Measurements from ENCODE around the gene LARGE1.

The LARGE1 gene

DNA sequence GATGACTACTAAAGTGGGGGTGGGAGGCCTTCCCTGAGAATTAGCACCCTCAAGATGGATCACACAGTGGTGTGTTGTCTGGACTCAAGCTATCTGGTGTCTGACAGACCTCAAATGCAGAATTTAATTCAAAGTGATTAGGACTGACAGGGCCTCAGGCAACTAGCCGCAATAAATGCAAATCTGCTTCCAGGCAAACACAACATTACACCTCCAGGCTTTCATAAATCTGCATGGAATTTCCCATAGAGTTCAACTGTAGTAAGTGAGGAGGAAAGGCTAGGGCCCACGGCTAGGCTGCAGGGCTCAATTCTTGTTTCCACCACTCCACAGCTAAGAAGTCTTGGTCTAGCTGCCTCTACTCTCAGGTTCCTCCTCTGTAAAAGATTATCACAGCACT lies 331.4 kb downstream of the LARGE1 start:
- Histone ChIP-seq H3K27me3 (ENCODE audit: low read length) (no peaks in the 10 kb centered on the region), H3F3A (ENCODE audit: insufficient read depth) (no peaks in the 10 kb centered on the region), H3K9me3 (ENCODE audit: insufficient read depth, low read length) (no peaks in the 10 kb centered on the region), H3K9ac (ENCODE audit: low read length) (no peak overlapping the region), H4K20me1 (ENCODE audit: low read depth, low read length) (no peaks in the 10 kb centered on the region), H3K4me2 (ENCODE audit: low read depth, low read length, poor library complexity, severe bottlenecking) (no peak overlapping the region), H3K9me2 (replicated peaks; ENCODE audit: insufficient read depth, low read length) (no peaks in the 10 kb centered on the region), H3K27ac (ENCODE audit: low read depth, low read length) (no peak overlapping the region), H3K79me2 (ENCODE audit: insufficient read depth, low read length) (no peaks in the 10 kb centered on the region), H3K36me3 (ENCODE audit: low read length) (no peaks in the 10 kb centered on the region), H2AFZ (ENCODE audit: low read depth, low read length, severe bottlenecking) (no peak overlapping the region), H3K4me3 (ENCODE audit: insufficient read depth, low read length, poor library complexity, severe bottlenecking) (no peak overlapping the region)
- TF ChIP-seq, protein P1, sequence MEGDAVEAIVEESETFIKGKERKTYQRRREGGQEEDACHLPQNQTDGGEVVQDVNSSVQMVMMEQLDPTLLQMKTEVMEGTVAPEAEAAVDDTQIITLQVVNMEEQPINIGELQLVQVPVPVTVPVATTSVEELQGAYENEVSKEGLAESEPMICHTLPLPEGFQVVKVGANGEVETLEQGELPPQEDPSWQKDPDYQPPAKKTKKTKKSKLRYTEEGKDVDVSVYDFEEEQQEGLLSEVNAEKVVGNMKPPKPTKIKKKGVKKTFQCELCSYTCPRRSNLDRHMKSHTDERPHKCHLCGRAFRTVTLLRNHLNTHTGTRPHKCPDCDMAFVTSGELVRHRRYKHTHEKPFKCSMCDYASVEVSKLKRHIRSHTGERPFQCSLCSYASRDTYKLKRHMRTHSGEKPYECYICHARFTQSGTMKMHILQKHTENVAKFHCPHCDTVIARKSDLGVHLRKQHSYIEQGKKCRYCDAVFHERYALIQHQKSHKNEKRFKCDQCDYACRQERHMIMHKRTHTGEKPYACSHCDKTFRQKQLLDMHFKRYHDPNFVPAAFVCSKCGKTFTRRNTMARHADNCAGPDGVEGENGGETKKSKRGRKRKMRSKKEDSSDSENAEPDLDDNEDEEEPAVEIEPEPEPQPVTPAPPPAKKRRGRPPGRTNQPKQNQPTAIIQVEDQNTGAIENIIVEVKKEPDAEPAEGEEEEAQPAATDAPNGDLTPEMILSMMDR (IDR thresholded peaks at IDR 0.05; ENCODE audit: insufficient read depth, low read length, poor library complexity, severe bottlenecking), result no peak
- TF ChIP-seq EZH2phosphoT487 (conservative IDR thresholded peaks at IDR 0.05; ENCODE audit: low read length), result no peak

DNA sequence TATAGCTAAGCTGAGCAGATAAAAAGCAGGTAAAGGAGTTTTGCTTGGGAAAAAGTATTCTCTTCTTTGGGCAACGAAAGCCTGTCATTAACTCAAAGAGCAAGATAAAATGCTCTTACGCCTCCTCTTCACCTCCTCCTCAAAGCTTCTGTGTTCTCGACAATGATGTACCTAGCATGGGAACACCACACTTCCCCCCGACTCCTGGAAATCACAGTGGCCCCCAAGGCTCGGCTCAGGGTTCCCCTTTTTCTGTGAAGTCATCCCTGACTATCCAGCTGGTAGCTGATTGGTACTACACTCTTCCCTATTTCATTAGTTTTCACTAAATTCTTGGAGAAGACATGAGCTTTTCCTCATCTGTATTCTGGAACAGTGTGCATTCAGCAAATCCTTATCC lies 336.1 kb downstream of the LARGE1 start:
- H3K4me3 ChIP-seq (ENCODE audit: insufficient read depth, low read length, poor library complexity, severe bottlenecking), result no peak overlapping the region
- no peak overlapping the region for H3K9ac ChIP-seq (ENCODE audit: low read length)
- H3K27ac ChIP-seq (ENCODE audit: low read depth, low read length), result no peak overlapping the region
- no peaks in the 10 kb centered on the region for H3K36me3 ChIP-seq (ENCODE audit: low read length)
- H3F3A ChIP-seq (ENCODE audit: insufficient read depth), result no peaks in the 10 kb centered on the region
- H3K9me3 ChIP-seq (ENCODE audit: insufficient read depth, low read length), result no peaks in the 10 kb centered on the region
- H3K27me3 ChIP-seq (ENCODE audit: low read length), result no peaks in the 10 kb centered on the region
- H3K4me2 ChIP-seq (ENCODE audit: low read depth, low read length, poor library complexity, severe bottlenecking), result no peak overlapping the region
- H4K20me1 ChIP-seq (ENCODE audit: low read depth, low read length), result no peaks in the 10 kb centered on the region
- TF ChIP-seq, protein P1 (IDR thresholded peaks at IDR 0.05; ENCODE audit: insufficient read depth, low read length, poor library complexity, severe bottlenecking), result no peak
- TF ChIP-seq EZH2phosphoT487 (conservative IDR thresholded peaks at IDR 0.05; ENCODE audit: low read length), result no peak
- H3K79me2 ChIP-seq (ENCODE audit: insufficient read depth, low read length), result no peaks in the 10 kb centered on the region
- H3K9me2 ChIP-seq (replicated peaks; ENCODE audit: insufficient read depth, low read length), result no peaks in the 10 kb centered on the region
- H2AFZ ChIP-seq (ENCODE audit: low read depth, low read length, severe bottlenecking), result no peak overlapping the region

DNA sequence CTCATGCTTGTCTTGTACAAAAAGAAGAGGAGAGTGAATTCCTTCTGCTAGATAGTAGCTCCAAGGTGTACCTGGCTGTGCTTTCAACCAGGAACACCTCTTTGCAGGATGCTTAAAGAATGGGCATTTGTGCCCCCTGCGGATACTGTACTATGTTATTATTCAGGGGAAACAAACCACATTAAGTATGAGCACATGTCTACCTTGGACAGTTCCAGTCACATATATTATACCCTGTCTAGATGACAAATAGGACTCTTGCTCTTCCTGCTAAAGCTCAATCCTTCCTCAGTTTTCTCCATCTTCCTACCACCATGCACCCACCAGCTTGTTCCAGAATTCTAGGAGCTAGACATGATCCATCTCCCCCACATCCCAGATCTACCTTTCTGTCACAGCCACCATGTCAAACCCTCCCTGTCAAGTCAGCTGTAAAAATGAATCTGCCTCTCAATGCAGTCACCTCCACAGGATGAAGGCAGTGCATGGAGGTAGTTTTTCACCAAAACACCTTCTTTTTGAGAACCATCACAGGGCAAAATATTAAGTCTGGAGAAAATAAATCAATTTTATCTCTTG lies 337.4 kb downstream of the LARGE1 start:
- no peaks in the 10 kb centered on the region for H3K27me3 ChIP-seq (ENCODE audit: low read length)
- no peaks in the 10 kb centered on the region for H3K9me2 ChIP-seq (replicated peaks; ENCODE audit: insufficient read depth, low read length)
- no peaks in the 10 kb centered on the region for H4K20me1 ChIP-seq (ENCODE audit: low read depth, low read length)
- H3F3A ChIP-seq (ENCODE audit: insufficient read depth), result no peaks in the 10 kb centered on the region
- H2AFZ ChIP-seq (ENCODE audit: low read depth, low read length, severe bottlenecking), result no peak overlapping the region
- TF ChIP-seq, protein P1 (IDR thresholded peaks at IDR 0.05; ENCODE audit: insufficient read depth, low read length, poor library complexity, severe bottlenecking), result no peak
- TF ChIP-seq EZH2phosphoT487 (conservative IDR thresholded peaks at IDR 0.05; ENCODE audit: low read length), result no peak
- no peaks in the 10 kb centered on the region for H3K79me2 ChIP-seq (ENCODE audit: insufficient read depth, low read length)
- H3K4me3 ChIP-seq (ENCODE audit: insufficient read depth, low read length, poor library complexity, severe bottlenecking), result no peak overlapping the region
- H3K9me3 ChIP-seq (ENCODE audit: insufficient read depth, low read length), result no peaks in the 10 kb centered on the region
- H3K9ac ChIP-seq (ENCODE audit: low read length), result no peak overlapping the region
- H3K4me2 ChIP-seq (ENCODE audit: low read depth, low read length, poor library complexity, severe bottlenecking), result no peak overlapping the region
- no peak overlapping the region for H3K27ac ChIP-seq (ENCODE audit: low read depth, low read length)
- no peaks in the 10 kb centered on the region for H3K36me3 ChIP-seq (ENCODE audit: low read length)

Data from SU-DHL-6 (cell line).